ENCODE data around the gene SLC44A5.

DNA sequence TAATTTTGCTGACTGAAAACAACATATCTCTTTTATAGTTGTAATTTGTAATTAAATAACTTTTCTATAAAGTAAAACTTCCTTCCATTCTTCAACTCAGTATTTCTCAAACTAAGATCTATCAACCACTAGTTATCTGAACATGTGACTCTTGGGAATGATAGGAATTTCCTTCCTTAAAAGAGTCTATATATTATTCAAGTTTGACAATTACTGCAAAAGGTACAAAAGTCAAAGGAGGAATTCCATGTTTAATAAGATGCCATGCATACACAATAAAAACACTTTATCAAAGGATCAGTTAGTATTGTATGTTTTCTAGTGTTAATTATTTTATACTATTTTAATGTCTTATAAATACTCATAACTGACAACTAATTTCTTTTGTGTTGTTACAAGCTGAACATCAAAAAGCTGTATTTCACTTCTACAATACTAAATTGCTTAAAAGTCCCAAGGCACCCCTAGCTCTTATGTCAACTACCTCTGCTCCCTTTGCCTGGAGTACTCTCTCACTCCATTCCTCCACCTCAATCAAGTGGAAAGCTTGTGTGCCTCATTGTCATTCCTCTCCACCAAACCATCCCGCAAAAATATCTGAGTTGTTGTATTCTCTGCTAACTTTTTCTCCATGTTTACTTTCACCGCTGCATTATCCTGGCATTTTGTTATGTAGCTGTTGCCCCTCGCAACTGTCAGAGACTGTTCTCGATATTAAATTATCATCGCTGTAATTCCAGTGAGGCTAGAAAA, 67.9 kb downstream of the SLC44A5 start:
- TF ChIP-seq POLR2AphosphoS5 (IDR thresholded peaks at IDR 0.05) = no peak
- TF ChIP-seq POLR2A (IDR thresholded peaks at IDR 0.05) = no peak
- TF ChIP-seq, protein P1, sequence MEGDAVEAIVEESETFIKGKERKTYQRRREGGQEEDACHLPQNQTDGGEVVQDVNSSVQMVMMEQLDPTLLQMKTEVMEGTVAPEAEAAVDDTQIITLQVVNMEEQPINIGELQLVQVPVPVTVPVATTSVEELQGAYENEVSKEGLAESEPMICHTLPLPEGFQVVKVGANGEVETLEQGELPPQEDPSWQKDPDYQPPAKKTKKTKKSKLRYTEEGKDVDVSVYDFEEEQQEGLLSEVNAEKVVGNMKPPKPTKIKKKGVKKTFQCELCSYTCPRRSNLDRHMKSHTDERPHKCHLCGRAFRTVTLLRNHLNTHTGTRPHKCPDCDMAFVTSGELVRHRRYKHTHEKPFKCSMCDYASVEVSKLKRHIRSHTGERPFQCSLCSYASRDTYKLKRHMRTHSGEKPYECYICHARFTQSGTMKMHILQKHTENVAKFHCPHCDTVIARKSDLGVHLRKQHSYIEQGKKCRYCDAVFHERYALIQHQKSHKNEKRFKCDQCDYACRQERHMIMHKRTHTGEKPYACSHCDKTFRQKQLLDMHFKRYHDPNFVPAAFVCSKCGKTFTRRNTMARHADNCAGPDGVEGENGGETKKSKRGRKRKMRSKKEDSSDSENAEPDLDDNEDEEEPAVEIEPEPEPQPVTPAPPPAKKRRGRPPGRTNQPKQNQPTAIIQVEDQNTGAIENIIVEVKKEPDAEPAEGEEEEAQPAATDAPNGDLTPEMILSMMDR (IDR thresholded peaks at IDR 0.05) = no peak

All from suprapubic skin (tissue), 4 donors.